Subcutaneous adipose tissue (tissue), 4 donors: ENCODE data around the gene CYP51A1. TPM values are rescaled to one million over a fixed set of nuclear protein-coding genes. Genes with fewer than 3 reads are reported as not detected.

ENCODE experiments used
- total RNA-seq, 4 donors: library from RNA; depleted of rRNA; stranded (reverse); fragments of >200 nt; gene quantifications; one replicate each; pipeline ENCODE4 v1.1.0, GENCODE V29; 2016
- TF ChIP-seq, protein P1 (sequence below): fragments of 450-650 bp; IDR thresholded peaks from one replicate; pipeline ENCODE4 v1.5.1; 2016; ENCODE audit warnings: low read depth, mild to moderate bottlenecking, control low read depth, antibody characterized with exemption, moderate library complexity

Gene CYP51A1
- total RNA-seq, 4 donors from 2014 or later = 20.9 to 76.8 (median 33.7) TPM

- TF ChIP-seq, protein P1, sequence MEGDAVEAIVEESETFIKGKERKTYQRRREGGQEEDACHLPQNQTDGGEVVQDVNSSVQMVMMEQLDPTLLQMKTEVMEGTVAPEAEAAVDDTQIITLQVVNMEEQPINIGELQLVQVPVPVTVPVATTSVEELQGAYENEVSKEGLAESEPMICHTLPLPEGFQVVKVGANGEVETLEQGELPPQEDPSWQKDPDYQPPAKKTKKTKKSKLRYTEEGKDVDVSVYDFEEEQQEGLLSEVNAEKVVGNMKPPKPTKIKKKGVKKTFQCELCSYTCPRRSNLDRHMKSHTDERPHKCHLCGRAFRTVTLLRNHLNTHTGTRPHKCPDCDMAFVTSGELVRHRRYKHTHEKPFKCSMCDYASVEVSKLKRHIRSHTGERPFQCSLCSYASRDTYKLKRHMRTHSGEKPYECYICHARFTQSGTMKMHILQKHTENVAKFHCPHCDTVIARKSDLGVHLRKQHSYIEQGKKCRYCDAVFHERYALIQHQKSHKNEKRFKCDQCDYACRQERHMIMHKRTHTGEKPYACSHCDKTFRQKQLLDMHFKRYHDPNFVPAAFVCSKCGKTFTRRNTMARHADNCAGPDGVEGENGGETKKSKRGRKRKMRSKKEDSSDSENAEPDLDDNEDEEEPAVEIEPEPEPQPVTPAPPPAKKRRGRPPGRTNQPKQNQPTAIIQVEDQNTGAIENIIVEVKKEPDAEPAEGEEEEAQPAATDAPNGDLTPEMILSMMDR = no peak
Measured at GRCh38 chr7:92133133-92133736, 1.0 kb downstream of the CYP51A1 start.

- TF ChIP-seq, protein P1 = no peak
Measured at GRCh38 chr7:92131764-92132330, 2.4 kb downstream of the CYP51A1 start.

GRCh38 chr7:92131093-92131492 is 3.2 kb downstream of the CYP51A1 start:
- TF ChIP-seq, protein P1 = no peak

- TF ChIP-seq, protein P1 = no peak
Measured at GRCh38 chr7:92121681-92122080, 12.6 kb downstream of the CYP51A1 start.

GRCh38 chr7:92119213-92119759 is 15.0 kb downstream of the CYP51A1 start:
- TF ChIP-seq, protein P1 = no peak

- TF ChIP-seq, protein P1 = no peak
Measured at GRCh38 chr7:92116949-92117348, 17.3 kb downstream of the CYP51A1 start.

GRCh38 chr7:92115821-92116220 is 18.5 kb downstream of the CYP51A1 start:
- TF ChIP-seq, protein P1 = no peak
